Hypothalamus (tissue), 51 donors: ENCODE results near the gene DISP1.

Experiments
- DNase-seq, 51 donors: peaks; one replicate each; lab custom pipeline; 2025; lab: John Stamatoyannopoulos, UW

Gene DISP1, protein sequence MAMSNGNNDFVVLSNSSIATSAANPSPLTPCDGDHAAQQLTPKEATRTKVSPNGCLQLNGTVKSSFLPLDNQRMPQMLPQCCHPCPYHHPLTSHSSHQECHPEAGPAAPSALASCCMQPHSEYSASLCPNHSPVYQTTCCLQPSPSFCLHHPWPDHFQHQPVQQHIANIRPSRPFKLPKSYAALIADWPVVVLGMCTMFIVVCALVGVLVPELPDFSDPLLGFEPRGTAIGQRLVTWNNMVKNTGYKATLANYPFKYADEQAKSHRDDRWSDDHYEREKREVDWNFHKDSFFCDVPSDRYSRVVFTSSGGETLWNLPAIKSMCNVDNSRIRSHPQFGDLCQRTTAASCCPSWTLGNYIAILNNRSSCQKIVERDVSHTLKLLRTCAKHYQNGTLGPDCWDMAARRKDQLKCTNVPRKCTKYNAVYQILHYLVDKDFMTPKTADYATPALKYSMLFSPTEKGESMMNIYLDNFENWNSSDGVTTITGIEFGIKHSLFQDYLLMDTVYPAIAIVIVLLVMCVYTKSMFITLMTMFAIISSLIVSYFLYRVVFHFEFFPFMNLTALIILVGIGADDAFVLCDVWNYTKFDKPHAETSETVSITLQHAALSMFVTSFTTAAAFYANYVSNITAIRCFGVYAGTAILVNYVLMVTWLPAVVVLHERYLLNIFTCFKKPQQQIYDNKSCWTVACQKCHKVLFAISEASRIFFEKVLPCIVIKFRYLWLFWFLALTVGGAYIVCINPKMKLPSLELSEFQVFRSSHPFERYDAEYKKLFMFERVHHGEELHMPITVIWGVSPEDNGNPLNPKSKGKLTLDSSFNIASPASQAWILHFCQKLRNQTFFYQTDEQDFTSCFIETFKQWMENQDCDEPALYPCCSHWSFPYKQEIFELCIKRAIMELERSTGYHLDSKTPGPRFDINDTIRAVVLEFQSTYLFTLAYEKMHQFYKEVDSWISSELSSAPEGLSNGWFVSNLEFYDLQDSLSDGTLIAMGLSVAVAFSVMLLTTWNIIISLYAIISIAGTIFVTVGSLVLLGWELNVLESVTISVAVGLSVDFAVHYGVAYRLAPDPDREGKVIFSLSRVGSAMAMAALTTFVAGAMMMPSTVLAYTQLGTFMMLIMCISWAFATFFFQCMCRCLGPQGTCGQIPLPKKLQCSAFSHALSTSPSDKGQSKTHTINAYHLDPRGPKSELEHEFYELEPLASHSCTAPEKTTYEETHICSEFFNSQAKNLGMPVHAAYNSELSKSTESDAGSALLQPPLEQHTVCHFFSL (N-terminal part only)

DNA sequence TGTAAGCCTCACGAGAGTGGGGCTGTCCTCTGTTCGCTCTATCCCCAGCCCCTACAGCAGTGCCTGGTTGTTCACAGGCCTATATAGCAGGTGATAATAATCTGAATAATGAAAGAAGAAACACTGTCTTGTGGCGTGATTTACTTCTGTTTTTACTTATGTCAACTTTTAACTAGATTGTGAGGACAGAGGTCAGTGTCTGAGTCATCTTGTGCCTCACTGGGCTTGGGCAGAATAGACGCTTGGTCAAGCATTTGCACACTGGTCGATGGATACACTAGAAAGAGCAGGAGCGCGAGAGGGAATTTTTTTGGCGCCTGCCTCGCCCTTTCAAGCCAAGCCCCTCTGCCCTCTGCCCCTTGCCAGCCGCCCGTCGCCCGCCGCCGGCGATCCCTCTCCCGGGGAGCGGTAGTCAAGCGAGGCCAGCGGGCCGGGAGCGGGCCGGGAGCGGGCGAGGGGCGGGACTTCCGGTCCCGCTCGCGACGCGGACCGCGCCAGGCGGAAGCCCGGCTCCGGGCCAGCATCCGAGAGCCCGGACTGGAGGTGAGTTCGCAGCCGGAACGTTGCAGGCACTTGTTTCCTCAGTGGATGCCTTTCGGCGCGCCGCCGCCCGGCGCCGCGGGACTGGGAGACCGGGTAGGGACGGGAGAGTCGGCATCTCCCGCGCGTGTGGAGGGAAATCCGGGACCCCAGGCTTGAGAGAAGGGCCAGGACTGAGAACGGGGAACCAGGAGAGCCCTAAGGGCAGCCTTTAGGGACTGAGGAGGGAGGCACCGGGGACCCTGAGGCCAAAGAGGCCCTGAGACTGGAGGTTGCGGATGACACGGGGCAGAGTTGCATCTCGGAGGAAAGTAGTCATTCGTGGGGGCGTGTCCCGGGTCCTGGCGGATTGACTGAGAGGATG, at the start of gene DISP1:
DISP1 (plus strand) TSS at position 504 of the 904 bp plus-strand sequence. CDS start 127,785 bp downstream, outside the sequence.
- peak in 50 of 51 donors; percentile 26 to 82 (median 60) for DNase-seq

GRCh38 chr1:222767152-222767571, 47.7 kb upstream of the DISP1 start:
- DNase-seq: no peak

- DNase-seq: no peak
These were observed 46.2 kb upstream of the DISP1 start for GRCh38 chr1:222768592-222768991.

DNA sequence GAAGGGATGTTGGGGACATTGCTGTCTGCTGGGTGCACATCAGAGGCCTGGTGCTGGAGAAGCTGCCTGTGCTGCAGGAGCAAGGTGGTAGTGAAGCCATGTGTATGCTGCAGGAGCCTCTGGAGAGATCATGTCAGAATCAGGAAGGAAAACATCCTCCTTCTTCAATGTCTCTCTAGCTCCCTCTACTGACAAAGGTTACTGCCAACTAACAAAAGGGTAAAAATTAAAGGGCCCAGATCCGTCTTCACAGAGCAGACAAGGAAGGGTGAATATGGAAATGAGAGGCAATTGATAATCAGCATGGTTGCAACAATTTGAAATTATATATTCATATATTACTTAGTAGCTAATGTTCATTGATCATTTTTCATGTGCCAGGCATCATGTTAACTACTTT, 45.7 kb upstream of the DISP1 start:
- no peak for DNase-seq

DNA sequence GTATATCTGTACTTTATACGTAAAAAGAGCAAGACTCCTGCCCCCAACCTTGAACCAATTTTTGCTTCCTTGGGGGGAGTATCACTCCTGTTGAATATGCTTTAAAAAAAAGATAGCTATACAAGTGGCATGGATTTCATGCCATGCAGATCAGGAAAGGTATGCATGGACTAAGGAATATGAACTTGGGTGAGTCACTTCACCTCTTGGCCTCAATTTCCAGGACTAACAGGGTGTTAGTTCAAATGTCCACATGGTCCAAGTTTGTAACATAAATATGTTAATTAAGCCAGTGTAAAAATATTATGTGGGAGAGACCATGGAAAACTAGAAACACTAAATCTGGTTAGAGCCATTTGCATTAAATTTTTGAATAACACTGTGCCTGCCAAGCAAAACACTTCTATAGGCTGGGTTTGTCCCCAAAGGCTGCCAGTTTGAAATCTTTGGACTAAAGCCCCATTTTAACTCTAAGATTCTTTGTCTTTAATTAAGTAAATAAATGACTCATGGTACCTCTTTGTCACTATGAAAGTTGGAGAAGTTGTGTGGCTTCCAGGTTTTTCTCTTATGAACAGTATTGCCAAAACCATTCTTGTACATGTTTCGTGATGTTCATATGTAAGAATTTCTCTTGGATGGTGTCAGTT, 44.7 kb upstream of the DISP1 start:
- no peak for DNase-seq

DNA sequence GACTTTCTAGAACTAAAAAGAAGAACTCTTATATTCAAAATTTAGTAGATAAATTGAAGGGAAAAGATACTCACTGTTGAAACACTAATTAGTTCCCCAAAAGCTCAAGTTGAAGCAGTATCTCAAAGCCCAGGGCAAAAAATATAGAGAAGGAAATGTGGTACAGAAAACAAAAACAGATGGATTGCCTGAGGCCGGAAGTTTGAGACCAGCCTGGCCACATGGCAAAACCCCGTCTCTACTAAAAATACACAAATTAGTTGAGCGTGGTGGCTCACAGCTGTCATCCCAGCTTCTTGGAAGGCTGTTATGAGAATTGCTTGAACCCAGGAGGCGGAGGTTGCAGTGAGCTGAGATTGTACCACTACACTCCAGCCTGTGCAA, 41.9 kb upstream of the DISP1 start:
- peak in 2 of 51 donors; percentile 17 to 19 for DNase-seq

DNA sequence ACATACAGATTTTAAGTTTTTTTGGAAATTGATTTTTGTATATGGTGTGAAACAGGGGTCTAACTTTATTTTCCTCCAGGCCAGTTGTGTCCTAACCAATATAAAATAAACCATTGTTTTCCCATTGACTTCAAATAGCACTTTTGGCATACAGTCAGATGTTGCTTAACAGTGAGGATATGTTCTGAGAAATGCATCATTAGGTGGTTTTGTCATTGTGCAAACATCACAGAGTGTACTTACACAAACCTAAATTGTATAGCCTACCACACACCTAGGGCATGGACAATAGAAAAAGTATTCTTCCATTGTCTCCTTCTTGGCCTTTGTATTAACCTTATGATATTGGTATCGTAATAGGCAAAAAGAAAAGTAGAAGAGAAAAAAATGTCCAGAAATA, 37.4 kb upstream of the DISP1 start:
- DNase-seq: no peak

DNA sequence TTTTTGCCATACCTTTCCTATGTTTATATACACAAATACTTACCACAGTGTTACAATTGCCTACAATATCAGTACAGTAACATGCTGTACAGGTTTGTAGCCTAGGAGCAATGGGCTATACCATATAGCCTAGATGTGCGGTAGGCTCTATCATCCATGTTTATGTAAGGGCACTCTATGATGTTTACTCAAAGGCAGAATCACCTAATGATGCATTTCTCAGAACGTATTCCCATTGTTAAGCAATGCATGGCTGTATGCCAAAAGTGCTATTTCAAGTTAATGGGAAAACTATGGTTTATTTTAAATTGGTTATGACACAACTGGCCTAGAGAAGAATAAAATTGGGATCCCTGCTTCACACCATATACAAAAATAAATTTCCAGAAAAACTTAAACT, 36.9 kb upstream of the DISP1 start:
- DNase-seq: no peak

DNA sequence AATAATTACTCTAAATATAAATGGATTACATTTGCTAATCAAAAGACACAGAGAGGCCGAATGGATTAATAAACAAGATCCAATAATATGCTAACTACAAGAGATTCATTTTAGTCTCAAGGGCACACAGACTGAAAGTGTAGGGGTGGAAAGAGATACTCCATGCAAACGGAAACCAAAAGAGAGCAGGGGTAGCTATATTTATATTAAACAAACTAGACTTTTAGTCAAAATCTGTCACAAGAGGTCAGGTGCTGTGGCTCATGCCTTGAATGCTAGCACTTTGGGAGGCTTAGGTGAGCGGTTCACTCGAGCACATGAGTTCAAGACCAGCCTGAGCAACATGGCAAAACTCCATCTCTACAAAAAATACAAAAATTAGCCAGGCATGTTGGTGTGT, 33.6 kb upstream of the DISP1 start:
- DNase-seq: no peak

GRCh38 chr1:222783051-222783450, 31.8 kb upstream of the DISP1 start:
- DNase-seq: no peak

DNA sequence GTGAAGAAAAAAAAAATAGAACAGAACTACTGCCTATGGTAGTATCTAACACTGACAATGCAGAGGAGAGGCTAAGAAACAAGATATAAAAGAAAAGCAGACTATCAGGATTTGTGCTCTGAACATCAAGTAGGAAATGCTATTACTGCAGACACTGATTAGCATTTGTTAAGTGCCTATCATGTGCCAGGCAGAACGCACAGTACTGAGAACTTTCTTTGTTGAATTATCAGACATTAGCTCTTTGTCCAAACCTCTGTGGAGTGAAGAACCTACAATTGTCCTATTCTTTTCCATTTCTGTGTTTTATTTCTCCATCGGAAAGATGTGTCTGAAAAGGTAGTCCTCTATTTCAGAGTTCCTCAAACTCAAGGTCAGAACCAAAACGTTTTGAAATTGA, 30.5 kb upstream of the DISP1 start:
- peak in 5 of 51 donors; percentile 3 to 21 (median 9) for DNase-seq

GRCh38 chr1:222784916-222785315, 29.9 kb upstream of the DISP1 start:
- no peak for DNase-seq

- no peak for DNase-seq
These were observed 29.3 kb upstream of the DISP1 start for GRCh38 chr1:222785529-222785928.

GRCh38 chr1:222786121-222786520, 28.7 kb upstream of the DISP1 start:
- no peak for DNase-seq

GRCh38 chr1:222787729-222788128, 27.1 kb upstream of the DISP1 start:
- DNase-seq: no peak

DNA sequence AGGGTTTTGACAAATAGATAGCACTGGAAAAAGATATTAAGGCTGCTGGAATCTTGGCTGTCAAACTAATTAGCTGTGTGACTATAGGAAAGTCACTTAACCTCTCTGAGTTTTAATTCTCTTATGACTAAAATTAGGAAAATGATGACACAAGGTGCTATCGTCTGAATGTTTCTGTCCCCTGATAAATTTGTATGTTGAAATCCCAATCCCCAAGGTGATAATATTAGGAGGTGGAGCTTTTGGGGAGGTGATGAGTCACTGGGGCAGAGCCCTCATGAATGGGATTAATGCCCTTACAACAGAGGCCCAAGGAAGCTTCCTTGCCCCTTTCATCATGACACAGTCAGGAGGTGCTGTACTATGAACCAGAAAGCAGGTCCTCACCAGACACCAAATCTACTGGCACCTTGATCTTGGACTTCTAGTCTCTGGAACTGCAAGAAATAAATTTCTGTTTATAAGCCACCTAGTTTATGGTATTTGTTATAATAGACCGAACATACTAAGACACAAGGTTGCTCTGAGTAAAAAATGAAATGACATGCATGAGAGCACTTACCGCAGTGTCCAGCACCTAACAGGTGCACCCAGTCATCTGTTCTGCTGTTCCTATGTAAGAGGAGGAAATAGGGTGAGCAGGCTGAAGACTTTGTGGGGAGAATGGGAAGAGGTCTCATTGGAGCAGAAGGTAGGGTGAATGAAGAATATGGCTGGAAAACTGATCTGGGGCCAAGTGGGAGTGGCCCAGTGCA, 26.3 kb upstream of the DISP1 start:
- no peak for DNase-seq

- no peak for DNase-seq
These were observed 24.7 kb upstream of the DISP1 start for GRCh38 chr1:222790115-222790514.

GRCh38 chr1:222790520-222790919, 24.3 kb upstream of the DISP1 start:
- no peak for DNase-seq
